ENCODE measurements around the gene DPP7.
"Not testable (repeated sequence)": the region's sequence is repeated elsewhere in the genome, so short reads cannot be mapped to it uniquely, and the experiment has no call there.

The DPP7 gene

GRCh38 chr9:137069508-137070091 is 44.9 kb downstream of the DPP7 start:
- DNase-seq, result no peak

DNA sequence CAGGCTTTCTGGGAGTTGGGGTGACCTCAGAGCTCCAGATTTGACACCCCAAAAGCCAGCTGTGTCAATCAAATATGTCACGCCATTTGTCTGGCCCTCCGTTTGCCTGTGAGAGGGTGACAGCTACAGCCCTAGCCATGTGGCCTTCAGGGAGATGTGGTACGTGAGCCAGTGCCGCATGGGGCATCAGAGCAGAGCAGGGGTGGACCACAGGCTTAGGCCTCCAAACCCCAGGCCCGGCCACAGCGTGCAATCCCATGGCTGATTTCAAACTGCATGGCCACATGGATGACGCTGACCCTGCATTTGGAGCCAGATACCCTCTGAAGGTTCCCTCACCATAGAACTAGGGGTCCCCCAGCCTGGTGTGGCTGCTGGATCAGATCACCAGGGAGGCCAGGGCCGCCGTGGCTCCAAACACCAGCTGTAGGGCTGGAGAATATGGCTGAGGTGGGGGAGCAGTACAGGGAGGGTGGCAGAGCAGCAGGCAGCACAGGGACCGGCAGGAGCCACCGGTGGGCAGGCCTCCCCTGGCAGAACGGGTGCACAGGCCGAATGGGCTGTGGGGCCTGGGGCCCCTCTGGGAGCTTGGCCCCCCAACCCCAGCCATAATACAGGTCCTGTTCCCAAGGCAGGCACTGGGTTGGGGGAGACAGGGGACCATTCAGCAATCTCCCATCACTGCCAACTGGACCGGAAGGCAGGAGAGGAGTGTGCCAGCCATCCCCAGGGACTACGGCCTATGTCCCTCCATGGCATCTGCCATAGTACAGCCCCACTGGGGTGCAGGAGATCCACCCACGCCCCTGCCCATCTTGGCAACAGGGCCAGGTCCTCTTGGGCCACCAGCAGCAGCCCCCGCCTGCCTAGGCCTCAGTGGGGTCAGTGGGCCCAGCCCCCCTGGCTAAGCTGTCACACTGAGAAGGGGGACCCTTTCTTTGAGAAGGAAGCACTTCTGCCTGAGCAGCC is 45.7 kb downstream of the DPP7 start:
- DNase-seq, result no peak

DNA sequence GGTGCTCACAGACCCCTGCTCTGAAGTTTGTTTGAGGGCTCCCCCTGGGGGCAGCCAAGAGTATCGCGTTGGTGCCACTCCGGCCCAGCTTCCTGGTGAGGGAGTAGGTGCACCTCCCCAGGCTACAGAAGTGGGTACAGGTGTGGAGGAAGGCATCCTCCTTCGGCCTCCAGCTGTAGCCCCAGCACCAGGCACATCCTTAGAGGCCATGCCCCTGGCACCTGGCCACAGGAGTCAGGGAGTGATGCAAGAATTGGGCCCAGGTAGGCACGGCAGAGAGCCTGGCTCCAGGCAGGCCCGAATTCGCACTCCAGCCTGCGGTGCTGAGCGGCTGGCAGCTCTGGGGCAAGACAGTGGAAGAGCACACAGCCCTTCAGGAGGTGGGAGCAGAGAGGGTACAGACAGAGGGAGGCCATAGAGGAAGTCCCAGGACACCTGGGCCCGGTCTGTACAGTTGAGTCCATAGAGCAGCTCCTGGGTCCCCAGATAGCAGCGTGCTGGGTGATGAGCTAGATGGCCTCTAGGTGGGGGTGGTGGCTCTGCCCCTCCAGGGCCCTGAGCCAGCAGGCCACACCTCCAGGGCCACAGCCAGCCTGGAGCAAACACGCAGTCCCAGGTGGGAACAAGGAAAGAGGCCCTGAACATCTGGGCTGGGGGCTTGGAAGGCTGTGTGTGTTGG is 46.5 kb downstream of the DPP7 start:
- peak; percentile 66 to 87 (median 78) for DNase-seq

DNA sequence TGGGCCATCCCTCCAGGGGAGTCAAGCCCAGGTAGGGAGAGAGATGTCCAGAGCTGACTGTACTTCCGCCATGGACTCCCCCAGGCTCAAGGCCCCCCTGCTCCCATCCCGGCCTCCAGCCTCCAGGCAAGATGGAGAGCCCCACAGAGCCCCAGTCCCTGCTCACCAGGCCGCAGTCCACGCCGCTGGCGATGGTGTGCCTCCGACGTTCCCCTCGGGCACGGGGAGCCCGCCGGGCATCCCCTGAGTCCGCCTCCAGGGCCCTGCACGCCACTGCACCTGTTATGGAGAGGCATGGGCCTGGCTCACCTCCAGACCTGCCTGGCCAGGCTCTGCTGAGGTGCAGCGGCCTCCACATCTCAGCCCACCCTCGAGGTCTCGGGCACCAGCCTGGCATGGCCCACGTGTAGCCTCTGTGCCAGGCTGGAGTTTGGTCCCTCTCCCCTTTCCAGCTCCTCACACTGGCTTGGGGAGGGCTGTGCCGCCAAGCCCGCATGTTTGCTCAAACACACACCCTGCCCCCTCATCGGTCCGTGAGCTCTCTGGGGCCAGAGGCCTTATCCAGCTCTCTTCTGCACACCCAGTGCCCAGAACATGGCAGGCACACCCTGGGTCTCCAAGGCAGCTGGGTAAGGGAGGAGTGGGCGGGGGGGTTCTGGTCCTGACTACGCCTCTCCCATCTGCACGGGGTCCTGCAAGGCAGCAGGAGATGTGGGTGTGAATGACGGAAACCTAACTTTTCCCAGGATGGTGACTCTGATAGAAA is 48.3 kb downstream of the DPP7 start:
- no peak for DNase-seq

DNA sequence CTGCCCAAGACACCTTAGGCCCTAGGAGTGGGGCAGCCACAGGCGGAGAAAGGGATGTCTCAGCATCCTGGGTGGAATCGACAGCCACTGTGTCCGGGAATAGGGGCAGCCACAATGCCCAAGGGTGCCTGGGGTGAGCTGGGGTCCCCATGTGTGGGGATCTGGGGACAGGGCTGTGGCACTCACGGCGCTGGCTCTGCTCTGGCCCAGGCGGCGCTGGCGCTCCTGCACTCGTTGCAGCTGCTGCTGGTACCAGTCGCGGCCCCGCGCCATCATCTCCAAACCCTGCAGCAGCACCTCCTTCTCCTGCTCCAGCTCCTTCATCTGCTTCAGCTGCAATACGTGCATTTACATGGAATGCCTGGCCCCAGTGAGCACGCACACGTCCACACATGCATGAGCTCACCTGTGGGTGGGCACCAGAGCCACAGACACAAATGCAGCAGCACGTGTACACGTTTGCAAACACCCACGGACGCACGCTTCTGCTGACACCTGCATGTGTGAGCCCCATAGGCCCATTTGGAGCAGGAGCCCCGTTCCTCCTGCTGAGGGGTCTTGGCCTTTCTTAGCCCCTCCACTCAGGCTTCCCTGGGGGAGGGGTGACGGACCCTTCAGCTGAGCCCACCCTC is 49.1 kb downstream of the DPP7 start:
- no peak for DNase-seq

- DNase-seq, result no peak
Observed at GRCh38 chr9:137064880-137065164, 49.7 kb downstream of the DPP7 start.

GRCh38 chr9:137064027-137064879 is 50.3 kb downstream of the DPP7 start:
- peak in 2 of 5 donors; percentile 41 to 43 for DNase-seq

- no peak for DNase-seq
Observed at GRCh38 chr9:137063311-137064026, 51.1 kb downstream of the DPP7 start.

DNA sequence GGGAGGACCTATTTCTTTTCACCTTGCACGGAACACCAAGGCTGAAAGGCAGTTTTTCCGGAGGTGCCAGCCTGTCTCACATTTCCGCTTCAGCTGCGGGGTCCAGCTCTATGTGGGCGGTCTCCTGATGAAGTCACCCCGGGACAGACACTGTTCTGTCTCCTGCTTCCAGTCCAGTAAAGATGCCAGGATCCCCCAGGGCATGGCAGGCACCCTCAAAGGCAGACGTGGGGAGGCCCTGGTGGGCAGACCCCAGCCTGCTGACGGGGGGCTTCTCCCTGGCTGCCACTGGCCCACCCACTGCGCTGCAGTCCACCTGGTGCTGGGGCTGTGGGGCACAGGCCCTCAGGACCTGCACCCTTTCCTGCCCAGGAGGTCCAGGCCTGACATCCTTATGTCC is 51.7 kb downstream of the DPP7 start:
- DNase-seq, result not testable (repeated sequence)

GRCh38 chr9:137062384-137062783 is 52.1 kb downstream of the DPP7 start:
- no peak for DNase-seq

All from T-helper 1 cell (primary cell).